GM23338 (cell line): ENCODE measurements around the gene MRPL23. TPM values are rescaled to one million over a fixed set of nuclear protein-coding genes. Genes with fewer than 3 reads are reported as not detected.

Source experiments
- ATAC-seq: fragments of 200-7000 bp; cut with Tn5 transposase; 3 replicates; pipeline ENCODE4 v1.9.1; 2020
- DNase-seq: peaks from one replicate; pipeline ENCODE4 v3.0.0-alpha.2; 2015; ENCODE audit warnings: low spot score
- H2AFZ ChIP-seq: fragments of 200-600 bp; sonication (generic); 2 replicates; pipeline ENCODE4 v1.8.0; 2016; ENCODE audit warnings: antibody characterized with exemption, mild to moderate bottlenecking, moderate library complexity
- H3F3A ChIP-seq: fragments of 200-600 bp; sonication (generic); replicated peaks from 2 replicates; pipeline ENCODE4 v1.8.0; 2017; ENCODE audit warnings: antibody characterized with exemption, mixed run types, low read depth
- H3K27ac ChIP-seq: fragments of 200-600 bp; sonication (generic); 2 replicates; pipeline ENCODE4 v1.6.1; 2016; ENCODE audit warnings: low read depth
- H3K27me3 ChIP-seq: fragments of 200-600 bp; sonication (generic); 2 replicates; pipeline ENCODE4 v1.8.0; 2016; ENCODE audit warnings: mild to moderate bottlenecking, mixed run types, moderate library complexity; ENCODE audit not compliant: insufficient read depth
- H3K36me3 ChIP-seq: fragments of 200-600 bp; sonication (generic); 2 replicates; pipeline ENCODE4 v1.8.0; 2016; ENCODE audit warnings: mild to moderate bottlenecking; ENCODE audit not compliant: insufficient read depth
- H3K4me1 ChIP-seq: fragments of 200-600 bp; sonication (generic); 2 replicates; pipeline ENCODE4 v1.8.0; 2016; ENCODE audit warnings: mild to moderate bottlenecking, moderate library complexity; ENCODE audit not compliant: insufficient read depth
- H3K4me2 ChIP-seq: fragments of 200-600 bp; sonication (generic); 2 replicates; pipeline ENCODE4 v1.7.1; 2017; ENCODE audit warnings: mixed run types
- H3K4me3 ChIP-seq: fragments of 200-600 bp; sonication (generic); 2 replicates; pipeline ENCODE4 v1.6.1; 2016; ENCODE audit warnings: mixed run types
- H3K79me2 ChIP-seq: fragments of 200-600 bp; sonication (generic); replicated peaks from 2 replicates; pipeline ENCODE4 v1.8.0; 2017; ENCODE audit warnings: mild to moderate bottlenecking; ENCODE audit not compliant: insufficient read depth
- H3K9me2 ChIP-seq: fragments of 200-600 bp; sonication (generic); 2 replicates; pipeline ENCODE4 v1.8.0; 2017; ENCODE audit not compliant: insufficient read depth
- H4K20me1 ChIP-seq: fragments of 200-600 bp; sonication (generic); replicated peaks from 2 replicates; pipeline ENCODE4 v1.8.0; 2017; ENCODE audit warnings: mild to moderate bottlenecking; ENCODE audit not compliant: insufficient read depth
- H3K27ac Mint-ChIP-seq: 2 replicates; pipeline ENCODE4 v1.8.0; 2020; ENCODE audit warnings: inconsistent platforms, mild to moderate bottlenecking, moderate library complexity, mixed read lengths
- H3K27me3 Mint-ChIP-seq: 3 replicates; pipeline ENCODE4 v1.8.0; 2022; ENCODE audit warnings: low read depth, mild to moderate bottlenecking, moderate library complexity, mixed read lengths, inconsistent platforms; ENCODE audit not compliant: insufficient read depth, poor library complexity
- H3K36me3 Mint-ChIP-seq: 3 replicates; pipeline ENCODE4 v1.8.0; 2021; ENCODE audit warnings: low read depth, mild to moderate bottlenecking, inconsistent platforms, moderate library complexity, mixed read lengths
- H3K4me1 Mint-ChIP-seq: 3 replicates; pipeline ENCODE4 v1.8.0; 2020; ENCODE audit warnings: mild to moderate bottlenecking, inconsistent platforms, mixed read lengths
- H3K4me3 Mint-ChIP-seq: 3 replicates; pipeline ENCODE4 v1.8.0; 2021; ENCODE audit warnings: moderate library complexity, mild to moderate bottlenecking, inconsistent platforms, mixed read lengths
- H3K9me3 Mint-ChIP-seq: 3 replicates; pipeline ENCODE4 v1.8.0; 2020; ENCODE audit warnings: moderate library complexity, mild to moderate bottlenecking, inconsistent platforms, mixed read lengths
- CREB1 ChIP-seq: fragments of 250-450 bp; sonication (Bioruptor Pico); IDR thresholded peaks from 2 replicates; pipeline ENCODE4 v1.5.0; 2020; ENCODE audit warnings: low read depth, mild to moderate bottlenecking, moderate library complexity
- EZH2 ChIP-seq: fragments of 200-600 bp; sonication (generic); IDR thresholded peaks from one replicate; pipeline ENCODE4 v1.8.0; 2017; ENCODE audit warnings: antibody characterized with exemption, mild to moderate bottlenecking, low read depth; ENCODE audit not compliant: unreplicated experiment
- EZH2phosphoT487 ChIP-seq: fragments of 200-600 bp; sonication (generic); IDR thresholded peaks from one replicate; pipeline ENCODE4 v1.8.1; 2018; ENCODE audit warnings: antibody characterized with exemption; ENCODE audit not compliant: unreplicated experiment
- JUNB ChIP-seq: IDR thresholded peaks from one replicate; pipeline ENCODE4 v1.6.1; 2016; ENCODE audit warnings: antibody characterized with exemption; ENCODE audit not compliant: unreplicated experiment
- NANOG ChIP-seq: IDR thresholded peaks from 2 replicates; pipeline ENCODE4 v1.6.1; 2016; ENCODE audit warnings: antibody characterized with exemption, borderline replicate concordance
- POLR2AphosphoS5 ChIP-seq: IDR thresholded peaks from 2 replicates; pipeline ENCODE4 v1.6.1; 2016; ENCODE audit warnings: antibody characterized with exemption, low read depth
- STAT1 ChIP-seq: IDR thresholded peaks from one replicate; pipeline ENCODE4 v1.6.1; 2016; ENCODE audit warnings: antibody characterized with exemption; ENCODE audit not compliant: unreplicated experiment
- ZNF114 ChIP-seq: fragments of 250-450 bp; sonication (Bioruptor Pico); IDR thresholded peaks from 2 replicates; pipeline ENCODE4 v1.5.0; 2020; ENCODE audit warnings: mild to moderate bottlenecking, moderate library complexity
- ZNF331 ChIP-seq: fragments of 250-450 bp; sonication (Bioruptor Pico); IDR thresholded peaks from 2 replicates; pipeline ENCODE4 v1.5.0; 2020; ENCODE audit warnings: low read depth, mild to moderate bottlenecking, moderate library complexity
- polyA plus RNA-seq: library from polyadenylated mRNA; unstranded; fragments of >200 nt; fragmentation: Nextera tagmentation; extraction: Ambion mirVana; gene quantifications from 2 replicates; pipeline ENCODE4 v1.2.1, GENCODE V29; 2016
- total RNA-seq: library from RNA; depleted of rRNA; stranded (reverse); fragments of >200 nt; shearing (Covaris generic); gene quantifications from 2 replicates; pipeline ENCODE4 v1.2.3, GENCODE V29; 2014
- TF ChIP-seq, protein P1 (sequence below): IDR thresholded peaks from 2 replicates; pipeline ENCODE4 v1.6.1; 2016; ENCODE audit warnings: antibody characterized with exemption
- TF ChIP-seq, protein P2 (sequence below): IDR thresholded peaks from one replicate; pipeline ENCODE4 v1.6.1; 2018; ENCODE audit warnings: antibody characterized with exemption; ENCODE audit not compliant: unreplicated experiment
- TF ChIP-seq, protein P3 (sequence below): fragments of 250-450 bp; sonication (Bioruptor Pico); IDR thresholded peaks from 2 replicates; pipeline ENCODE4 v1.5.0; 2020; ENCODE audit warnings: mild to moderate bottlenecking, moderate library complexity

The MRPL23 gene
- total and polyA plus RNA-seq, 2 experiments from 2014 or later, result 84.7 to 91.5 TPM

DNA sequence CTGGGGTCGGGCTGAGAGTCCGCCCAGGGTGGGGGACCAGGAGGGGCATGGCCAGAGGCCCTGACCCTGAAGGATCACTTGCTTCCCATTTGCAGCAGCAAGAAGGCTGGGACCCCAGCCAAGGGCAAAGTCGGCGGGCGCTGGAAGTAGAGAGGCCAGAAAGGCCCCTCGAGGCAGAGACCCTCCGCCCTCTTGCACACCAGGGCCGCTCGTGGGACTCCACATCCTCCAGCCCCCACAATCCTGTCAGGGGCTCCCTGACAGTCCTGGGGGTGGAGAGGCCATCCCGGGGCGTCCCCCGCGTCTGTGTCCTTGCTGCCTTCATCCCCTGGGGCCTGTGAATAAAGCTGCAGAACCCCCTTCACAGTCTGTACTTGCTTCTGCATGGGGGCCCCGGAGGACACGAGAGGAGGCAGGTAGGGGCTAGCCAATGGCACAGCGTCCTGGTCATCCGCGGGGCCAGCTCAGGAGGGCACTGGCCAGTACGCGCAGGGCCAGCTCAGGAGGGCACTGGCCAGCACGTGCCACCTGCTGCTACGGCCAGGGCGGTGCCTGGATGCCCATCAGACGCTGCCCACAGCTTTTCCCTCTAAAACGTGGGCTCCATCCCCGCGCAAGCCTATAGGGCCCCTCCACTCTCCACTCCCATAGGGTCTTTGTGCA lies 8.7 kb upstream of the MRPL23 start:
- H3K27ac ChIP-seq, result no peak overlapping the region
- H3K4me3 Mint-ChIP-seq, result no peak overlapping the region
- TF ChIP-seq, protein P1, sequence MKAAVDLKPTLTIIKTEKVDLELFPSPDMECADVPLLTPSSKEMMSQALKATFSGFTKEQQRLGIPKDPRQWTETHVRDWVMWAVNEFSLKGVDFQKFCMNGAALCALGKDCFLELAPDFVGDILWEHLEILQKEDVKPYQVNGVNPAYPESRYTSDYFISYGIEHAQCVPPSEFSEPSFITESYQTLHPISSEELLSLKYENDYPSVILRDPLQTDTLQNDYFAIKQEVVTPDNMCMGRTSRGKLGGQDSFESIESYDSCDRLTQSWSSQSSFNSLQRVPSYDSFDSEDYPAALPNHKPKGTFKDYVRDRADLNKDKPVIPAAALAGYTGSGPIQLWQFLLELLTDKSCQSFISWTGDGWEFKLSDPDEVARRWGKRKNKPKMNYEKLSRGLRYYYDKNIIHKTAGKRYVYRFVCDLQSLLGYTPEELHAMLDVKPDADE, result no peak
- TF ChIP-seq EZH2phosphoT487, result no peak
- TF ChIP-seq, protein P2, sequence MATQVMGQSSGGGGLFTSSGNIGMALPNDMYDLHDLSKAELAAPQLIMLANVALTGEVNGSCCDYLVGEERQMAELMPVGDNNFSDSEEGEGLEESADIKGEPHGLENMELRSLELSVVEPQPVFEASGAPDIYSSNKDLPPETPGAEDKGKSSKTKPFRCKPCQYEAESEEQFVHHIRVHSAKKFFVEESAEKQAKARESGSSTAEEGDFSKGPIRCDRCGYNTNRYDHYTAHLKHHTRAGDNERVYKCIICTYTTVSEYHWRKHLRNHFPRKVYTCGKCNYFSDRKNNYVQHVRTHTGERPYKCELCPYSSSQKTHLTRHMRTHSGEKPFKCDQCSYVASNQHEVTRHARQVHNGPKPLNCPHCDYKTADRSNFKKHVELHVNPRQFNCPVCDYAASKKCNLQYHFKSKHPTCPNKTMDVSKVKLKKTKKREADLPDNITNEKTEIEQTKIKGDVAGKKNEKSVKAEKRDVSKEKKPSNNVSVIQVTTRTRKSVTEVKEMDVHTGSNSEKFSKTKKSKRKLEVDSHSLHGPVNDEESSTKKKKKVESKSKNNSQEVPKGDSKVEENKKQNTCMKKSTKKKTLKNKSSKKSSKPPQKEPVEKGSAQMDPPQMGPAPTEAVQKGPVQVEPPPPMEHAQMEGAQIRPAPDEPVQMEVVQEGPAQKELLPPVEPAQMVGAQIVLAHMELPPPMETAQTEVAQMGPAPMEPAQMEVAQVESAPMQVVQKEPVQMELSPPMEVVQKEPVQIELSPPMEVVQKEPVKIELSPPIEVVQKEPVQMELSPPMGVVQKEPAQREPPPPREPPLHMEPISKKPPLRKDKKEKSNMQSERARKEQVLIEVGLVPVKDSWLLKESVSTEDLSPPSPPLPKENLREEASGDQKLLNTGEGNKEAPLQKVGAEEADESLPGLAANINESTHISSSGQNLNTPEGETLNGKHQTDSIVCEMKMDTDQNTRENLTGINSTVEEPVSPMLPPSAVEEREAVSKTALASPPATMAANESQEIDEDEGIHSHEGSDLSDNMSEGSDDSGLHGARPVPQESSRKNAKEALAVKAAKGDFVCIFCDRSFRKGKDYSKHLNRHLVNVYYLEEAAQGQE, result no peak
- TF ChIP-seq JUNB, result no peak
- no peak for TF ChIP-seq ZNF114 (CRISPR knock-in tag)
- no peak for TF ChIP-seq EZH2
- TF ChIP-seq, protein P3, sequence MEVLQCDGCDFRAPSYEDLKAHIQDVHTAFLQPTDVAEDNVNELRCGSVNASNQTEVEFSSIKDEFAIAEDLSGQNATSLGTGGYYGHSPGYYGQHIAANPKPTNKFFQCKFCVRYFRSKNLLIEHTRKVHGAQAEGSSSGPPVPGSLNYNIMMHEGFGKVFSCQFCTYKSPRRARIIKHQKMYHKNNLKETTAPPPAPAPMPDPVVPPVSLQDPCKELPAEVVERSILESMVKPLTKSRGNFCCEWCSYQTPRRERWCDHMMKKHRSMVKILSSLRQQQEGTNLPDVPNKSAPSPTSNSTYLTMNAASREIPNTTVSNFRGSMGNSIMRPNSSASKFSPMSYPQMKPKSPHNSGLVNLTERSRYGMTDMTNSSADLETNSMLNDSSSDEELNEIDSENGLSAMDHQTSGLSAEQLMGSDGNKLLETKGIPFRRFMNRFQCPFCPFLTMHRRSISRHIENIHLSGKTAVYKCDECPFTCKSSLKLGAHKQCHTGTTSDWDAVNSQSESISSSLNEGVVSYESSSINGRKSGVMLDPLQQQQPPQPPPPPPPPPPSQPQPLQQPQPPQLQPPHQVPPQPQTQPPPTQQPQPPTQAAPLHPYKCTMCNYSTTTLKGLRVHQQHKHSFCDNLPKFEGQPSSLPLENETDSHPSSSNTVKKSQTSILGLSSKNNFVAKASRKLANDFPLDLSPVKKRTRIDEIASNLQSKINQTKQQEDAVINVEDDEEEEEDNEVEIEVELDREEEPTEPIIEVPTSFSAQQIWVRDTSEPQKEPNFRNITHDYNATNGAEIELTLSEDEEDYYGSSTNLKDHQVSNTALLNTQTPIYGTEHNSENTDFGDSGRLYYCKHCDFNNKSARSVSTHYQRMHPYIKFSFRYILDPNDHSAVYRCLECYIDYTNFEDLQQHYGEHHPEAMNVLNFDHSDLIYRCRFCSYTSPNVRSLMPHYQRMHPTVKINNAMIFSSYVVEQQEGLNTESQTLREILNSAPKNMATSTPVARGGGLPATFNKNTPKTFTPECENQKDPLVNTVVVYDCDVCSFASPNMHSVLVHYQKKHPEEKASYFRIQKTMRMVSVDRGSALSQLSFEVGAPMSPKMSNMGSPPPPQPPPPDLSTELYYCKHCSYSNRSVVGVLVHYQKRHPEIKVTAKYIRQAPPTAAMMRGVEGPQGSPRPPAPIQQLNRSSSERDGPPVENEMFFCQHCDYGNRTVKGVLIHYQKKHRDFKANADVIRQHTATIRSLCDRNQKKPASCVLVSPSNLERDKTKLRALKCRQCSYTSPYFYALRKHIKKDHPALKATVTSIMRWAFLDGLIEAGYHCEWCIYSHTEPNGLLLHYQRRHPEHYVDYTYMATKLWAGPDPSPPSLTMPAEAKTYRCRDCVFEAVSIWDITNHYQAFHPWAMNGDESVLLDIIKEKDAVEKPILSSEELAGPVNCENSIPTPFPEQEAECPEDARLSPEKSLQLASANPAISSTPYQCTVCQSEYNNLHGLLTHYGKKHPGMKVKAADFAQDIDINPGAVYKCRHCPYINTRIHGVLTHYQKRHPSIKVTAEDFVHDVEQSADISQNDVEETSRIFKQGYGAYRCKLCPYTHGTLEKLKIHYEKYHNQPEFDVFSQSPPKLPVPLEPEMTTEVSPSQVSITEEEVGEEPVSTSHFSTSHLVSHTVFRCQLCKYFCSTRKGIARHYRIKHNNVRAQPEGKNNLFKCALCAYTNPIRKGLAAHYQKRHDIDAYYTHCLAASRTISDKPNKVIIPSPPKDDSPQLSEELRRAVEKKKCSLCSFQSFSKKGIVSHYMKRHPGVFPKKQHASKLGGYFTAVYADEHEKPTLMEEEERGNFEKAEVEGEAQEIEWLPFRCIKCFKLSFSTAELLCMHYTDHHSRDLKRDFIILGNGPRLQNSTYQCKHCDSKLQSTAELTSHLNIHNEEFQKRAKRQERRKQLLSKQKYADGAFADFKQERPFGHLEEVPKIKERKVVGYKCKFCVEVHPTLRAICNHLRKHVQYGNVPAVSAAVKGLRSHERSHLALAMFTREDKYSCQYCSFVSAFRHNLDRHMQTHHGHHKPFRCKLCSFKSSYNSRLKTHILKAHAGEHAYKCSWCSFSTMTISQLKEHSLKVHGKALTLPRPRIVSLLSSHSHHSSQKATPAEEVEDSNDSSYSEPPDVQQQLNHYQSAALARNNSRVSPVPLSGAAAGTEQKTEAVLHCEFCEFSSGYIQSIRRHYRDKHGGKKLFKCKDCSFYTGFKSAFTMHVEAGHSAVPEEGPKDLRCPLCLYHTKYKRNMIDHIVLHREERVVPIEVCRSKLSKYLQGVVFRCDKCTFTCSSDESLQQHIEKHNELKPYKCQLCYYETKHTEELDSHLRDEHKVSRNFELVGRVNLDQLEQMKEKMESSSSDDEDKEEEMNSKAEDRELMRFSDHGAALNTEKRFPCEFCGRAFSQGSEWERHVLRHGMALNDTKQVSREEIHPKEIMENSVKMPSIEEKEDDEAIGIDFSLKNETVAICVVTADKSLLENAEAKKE (CRISPR knock-in tag), result no peak
- TF ChIP-seq ZNF331 (CRISPR knock-in tag), result no peak
- no peak for TF ChIP-seq NANOG
- no peak for TF ChIP-seq CREB1 (CRISPR knock-in tag)
- no peak for TF ChIP-seq STAT1
- no peak for TF ChIP-seq POLR2AphosphoS5
- DNase-seq, result no peak
- H3K27me3 Mint-ChIP-seq, result peaks cover 11% of the 10 kb centered on the region
- H3K79me2 ChIP-seq, result no peaks in the 10 kb centered on the region
- no peak overlapping the region for H3K27ac Mint-ChIP-seq
- no peak for ATAC-seq
- H3K4me1 Mint-ChIP-seq, result peaks cover 3% of the 10 kb centered on the region
- no peaks in the 10 kb centered on the region for H3K36me3 Mint-ChIP-seq
- H2AFZ ChIP-seq, result no peak overlapping the region
- H3K27me3 ChIP-seq, result no peaks in the 10 kb centered on the region
- H3K9me2 ChIP-seq, result no peaks in the 10 kb centered on the region
- no peaks in the 10 kb centered on the region for H3F3A ChIP-seq
- H3K4me2 ChIP-seq, result no peak overlapping the region
- H3K36me3 ChIP-seq, result no peaks in the 10 kb centered on the region
- no peaks in the 10 kb centered on the region for H3K9me3 Mint-ChIP-seq
- H3K4me1 ChIP-seq, result no peaks in the 10 kb centered on the region
- no peak overlapping the region for H3K4me3 ChIP-seq
- H4K20me1 ChIP-seq, result no peaks in the 10 kb centered on the region
